UCSD-AML1 (cell line): ENCODE data around the gene MYOCD.

Source experiments
- DNase-seq: peaks from one replicate; lab custom pipeline; 2025; ENCODE audit not compliant: unreplicated experiment; lab: John Stamatoyannopoulos, UW

Gene MYOCD

DNA sequence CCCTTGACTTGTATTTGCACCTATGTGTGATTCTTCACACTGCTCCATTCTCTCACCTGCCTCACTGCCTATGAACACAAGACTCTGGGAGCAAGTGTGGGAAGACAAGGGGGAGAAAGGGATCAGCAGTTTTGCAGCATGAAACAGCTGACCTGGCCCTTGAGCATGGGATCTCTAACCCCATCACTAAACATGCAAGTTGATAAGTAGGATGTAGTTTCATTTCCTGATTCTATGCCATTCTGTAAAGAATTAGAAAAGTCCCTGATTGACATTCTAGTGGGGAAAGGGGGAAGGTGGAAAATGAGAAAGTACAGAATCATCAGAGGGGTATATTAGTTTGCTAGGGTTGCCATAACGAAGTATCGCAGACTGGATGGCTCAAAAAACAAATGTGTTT lies 25.3 kb upstream of the MYOCD start:
- DNase-seq, result no peak

DNA sequence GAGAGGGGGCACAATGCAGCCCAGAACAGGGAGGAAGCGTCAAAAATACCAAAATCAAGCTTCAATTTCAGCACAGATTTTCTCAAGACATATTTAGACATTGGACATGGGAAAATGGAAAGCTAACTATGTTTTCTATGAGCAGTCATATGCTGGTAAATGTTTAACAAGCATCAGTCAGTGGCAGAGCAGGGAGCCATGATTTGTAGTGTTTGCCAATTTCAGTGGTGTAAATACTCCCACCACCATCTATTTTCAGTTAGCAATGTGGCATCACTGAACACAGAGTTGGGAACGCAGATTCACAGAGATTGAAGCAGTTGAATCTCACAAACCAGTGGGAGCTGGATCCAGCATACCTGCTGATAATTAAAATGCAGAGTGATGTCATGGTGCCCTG lies 24.6 kb upstream of the MYOCD start:
- DNase-seq, result no peak

- no peak for DNase-seq
Observed at GRCh38 chr17:12642034-12642433, 23.7 kb upstream of the MYOCD start.

DNA sequence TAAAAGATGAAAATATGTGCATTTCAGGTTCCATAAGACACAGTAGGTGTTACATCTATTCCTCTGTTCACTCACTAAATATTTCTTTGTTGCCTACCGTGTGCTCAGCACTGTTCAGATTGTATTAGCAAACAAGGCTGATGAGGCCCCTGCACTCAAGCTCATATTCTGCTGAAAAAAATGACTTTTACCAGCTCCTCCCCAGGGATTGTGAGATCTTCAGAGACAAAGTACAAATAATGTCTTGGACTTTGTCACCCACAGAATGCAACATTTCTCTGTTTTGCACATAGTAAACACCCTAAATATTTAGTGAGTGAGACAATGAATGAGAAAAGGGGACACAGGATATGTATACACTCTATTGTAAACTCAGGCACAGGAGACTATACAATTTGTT lies 21.9 kb upstream of the MYOCD start:
- DNase-seq, result no peak

GRCh38 chr17:12644623-12645022 lies 21.1 kb upstream of the MYOCD start:
- no peak for DNase-seq

GRCh38 chr17:12646761-12647422 lies 18.8 kb upstream of the MYOCD start:
- DNase-seq, result no peak

GRCh38 chr17:12648498-12648897 lies 17.2 kb upstream of the MYOCD start:
- no peak for DNase-seq

GRCh38 chr17:12655936-12656335 lies 9.8 kb upstream of the MYOCD start:
- no peak for DNase-seq

- no peak for DNase-seq
Observed at GRCh38 chr17:12656354-12656753, 9.3 kb upstream of the MYOCD start.

- DNase-seq, result no peak
Observed at GRCh38 chr17:12659500-12659899, 6.2 kb upstream of the MYOCD start.

- no peak for DNase-seq
Observed at GRCh38 chr17:12664252-12664651, 1.4 kb upstream of the MYOCD start.

- DNase-seq, result no peak
Observed at GRCh38 chr17:12664894-12665262, 812 bp upstream of the MYOCD start.

DNA sequence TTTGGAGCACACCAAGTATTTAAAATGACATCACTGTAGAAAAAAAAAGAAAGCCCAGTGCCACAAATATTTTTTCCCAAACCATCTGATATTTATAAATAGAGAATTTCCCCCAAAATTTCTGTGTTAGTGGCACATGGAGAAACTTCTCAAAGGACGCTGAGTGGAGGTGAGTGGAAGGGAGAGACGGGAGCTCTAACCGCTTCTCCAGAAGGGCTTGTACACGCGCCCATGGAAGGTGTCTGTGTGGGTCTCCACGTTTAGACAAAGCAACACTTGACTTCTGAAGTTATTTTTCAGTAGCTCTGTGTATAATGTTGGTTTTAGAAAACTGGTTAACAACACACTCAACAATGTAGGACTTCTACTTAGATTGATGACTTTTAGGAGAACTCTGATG lies 1.0 kb downstream of the MYOCD start:
- no peak for DNase-seq

DNA sequence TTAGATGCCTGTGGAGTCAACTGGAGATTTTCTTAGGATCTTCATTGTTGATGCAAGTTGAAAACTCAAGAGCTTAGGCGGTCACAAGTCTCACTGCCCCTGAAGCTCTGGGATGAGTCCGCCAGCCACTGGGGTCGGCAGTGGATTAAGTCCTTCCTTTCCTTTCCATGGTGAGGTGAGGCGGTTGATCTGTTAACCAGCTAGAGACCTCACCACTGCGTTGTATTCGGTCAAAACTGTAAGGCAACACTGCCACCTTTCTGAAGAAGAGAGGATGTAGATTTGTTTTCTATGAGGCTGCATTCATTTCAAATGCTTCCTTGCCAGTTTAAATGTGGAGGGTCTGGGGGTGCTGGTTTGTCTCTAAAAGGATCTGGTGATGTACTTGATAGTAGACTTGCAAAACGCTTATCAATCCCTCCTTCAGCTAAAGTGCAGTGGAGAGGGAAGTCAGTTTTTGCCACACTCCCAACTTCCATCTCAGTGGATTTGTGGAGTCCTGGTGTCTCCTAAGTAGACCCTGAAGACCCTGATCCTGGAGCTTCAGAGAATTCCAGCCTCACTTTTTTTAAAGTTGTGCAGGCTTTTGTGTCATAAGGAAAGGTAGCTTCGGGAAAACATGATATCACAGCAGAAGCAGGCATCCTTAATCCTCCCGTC lies 1.7 kb downstream of the MYOCD start:
- DNase-seq, result no peak

- DNase-seq, result no peak
Observed at GRCh38 chr17:12671906-12672305, 6.2 kb downstream of the MYOCD start.

DNA sequence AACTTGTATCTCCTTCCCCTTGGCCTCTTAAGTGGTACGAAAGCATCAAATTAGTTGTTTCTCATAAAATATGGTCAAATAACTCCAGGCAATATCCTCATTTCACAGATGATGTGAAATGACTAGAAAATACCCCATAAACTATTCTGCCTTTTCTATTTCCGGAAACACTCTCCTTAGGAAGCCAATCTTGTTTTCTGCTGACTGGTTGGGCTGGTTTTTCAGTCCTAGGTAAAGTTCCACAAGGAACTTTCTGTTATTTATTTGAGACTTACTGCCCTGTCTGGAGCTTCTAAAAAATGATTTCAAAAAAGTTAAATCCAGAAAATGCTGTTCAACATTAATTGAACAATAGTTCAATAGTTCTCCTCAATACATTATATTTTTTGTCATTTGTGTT lies 7.3 kb downstream of the MYOCD start:
- no peak for DNase-seq

GRCh38 chr17:12673788-12674187 lies 8.1 kb downstream of the MYOCD start:
- DNase-seq, result no peak

GRCh38 chr17:12680407-12680897 lies 14.8 kb downstream of the MYOCD start:
- DNase-seq, result no peak

GRCh38 chr17:12680993-12681392 lies 15.3 kb downstream of the MYOCD start:
- DNase-seq, result no peak

DNA sequence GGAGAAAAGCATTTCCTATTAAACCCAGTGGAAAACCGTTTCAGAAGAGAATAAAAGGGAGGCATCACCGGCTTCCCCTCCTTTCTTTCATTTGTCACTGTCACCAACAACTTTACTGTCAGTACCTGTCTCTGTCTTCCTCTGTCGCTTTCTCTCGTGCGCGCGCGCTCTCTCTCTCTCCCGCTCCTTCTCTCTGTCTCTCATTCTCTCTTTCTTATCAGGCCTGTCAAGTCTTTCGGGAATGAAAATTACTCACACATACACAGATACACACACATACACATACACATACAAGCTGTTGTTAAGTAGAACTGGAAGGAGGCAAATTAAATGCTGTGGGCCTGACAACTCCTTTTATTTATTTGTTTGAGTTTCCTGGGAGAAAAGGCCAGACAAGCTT lies 17.6 kb downstream of the MYOCD start:
- no peak for DNase-seq

DNA sequence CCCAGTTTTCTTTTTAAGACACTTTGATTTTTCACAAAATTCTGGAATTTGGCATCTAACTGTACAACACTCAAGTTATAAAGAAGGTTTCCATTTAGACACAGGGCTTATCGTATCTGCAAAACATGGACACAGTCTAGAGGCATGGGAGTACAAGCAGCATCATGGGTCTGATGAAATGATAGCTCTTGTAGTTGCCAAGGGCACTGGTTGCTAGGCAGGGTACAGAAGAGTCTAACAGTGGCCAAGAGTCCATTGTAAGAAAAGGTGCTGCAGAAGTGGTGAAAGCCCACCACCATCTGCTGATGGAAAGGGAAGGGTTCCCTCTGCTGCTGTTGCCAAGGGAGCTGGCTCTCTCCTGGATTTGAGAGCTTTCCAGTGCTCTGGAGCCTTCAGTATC lies 20.8 kb downstream of the MYOCD start:
- DNase-seq, result no peak

DNA sequence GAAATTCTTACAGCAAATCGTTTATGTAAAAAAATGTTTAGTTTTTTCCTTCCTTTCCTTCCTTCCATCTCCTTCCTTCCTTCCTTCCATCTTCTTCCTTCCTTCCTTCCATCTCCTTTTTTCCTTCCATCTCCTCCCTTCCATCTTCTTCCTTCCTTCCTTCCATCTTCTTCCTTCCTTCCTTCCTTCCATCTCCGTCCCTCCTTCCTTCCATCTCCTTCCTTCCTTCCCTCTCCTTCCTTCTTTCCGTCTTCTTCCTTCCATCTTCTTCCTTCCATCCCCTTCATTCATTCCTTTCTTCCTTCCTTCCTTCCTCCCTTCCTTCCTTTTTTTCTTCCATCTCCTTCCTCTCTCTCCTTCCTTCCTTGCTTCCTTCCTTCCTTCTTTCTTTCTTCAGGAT lies 22.7 kb downstream of the MYOCD start:
- DNase-seq, result no peak

GRCh38 chr17:12691173-12691572 lies 25.5 kb downstream of the MYOCD start:
- no peak for DNase-seq
